ENCODE results near the gene ZNF772. TPM values are rescaled to one million over a fixed set of nuclear protein-coding genes. Genes with fewer than 3 reads are reported as not detected.

ZNF772 gene
- total RNA-seq, 1 experiment from 2014 or later = 17.9 TPM

GRCh38 chr19:57435062-57435978 lies 42.0 kb downstream of the ZNF772 start, which contains the start of gene ZNF749:
TSS of gene ZNF749 (plus strand) at chr19:57435325. CDS start at chr19:57435579, 254 bp downstream.
- DNase-seq (ENCODE audit: low read depth) = peak; percentile 97

DNA sequence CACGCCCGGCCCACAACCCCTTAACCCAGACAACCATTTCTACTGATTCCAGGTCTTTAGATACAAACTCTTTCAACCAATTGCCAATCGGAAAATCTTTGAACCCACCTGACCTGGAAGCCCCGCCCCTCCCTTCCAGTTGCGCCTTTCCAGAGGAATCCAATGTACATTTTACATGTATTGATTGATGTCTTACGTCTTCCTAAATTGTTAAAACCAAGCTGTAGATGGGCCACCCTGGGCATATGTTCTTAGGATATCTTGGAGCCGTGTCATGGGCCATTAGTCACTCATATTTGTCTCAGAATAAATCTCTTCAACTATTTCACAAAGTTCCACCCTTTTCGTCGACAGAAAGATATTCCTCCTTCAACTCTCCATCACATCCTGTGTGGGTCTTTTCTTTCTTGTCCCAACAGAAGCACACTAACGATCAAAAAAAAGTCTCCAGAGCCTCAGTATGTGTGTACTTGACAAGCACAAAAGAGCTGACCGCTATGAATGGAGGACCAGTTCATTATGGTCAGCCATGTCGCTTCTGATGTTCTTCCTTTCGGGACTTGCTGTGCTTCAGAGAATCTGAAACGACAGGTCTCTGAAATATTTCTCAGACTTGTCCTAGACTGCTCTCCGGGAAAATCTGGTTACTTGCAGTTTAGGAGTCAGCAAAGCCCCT lies 42.8 kb downstream of the ZNF772 start:
- DNase-seq (ENCODE audit: low read depth) = no peak

DNA sequence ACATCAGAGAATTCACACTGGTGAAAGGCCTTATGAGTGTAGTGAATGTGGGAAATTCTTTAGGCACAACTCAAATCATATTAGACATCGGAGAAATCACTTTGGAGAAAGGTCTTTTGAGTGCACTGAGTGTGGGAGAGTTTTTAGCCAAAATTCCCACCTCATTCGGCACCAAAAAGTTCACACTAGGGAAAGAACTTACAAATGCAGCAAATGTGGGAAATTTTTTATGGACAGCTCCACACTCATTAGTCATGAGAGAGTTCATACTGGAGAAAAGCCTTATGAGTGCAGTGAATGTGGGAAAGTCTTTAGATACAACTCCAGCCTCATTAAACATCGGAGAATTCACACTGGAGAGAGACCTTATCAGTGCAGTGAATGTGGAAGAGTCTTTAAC lies 56.3 kb downstream of the ZNF772 start:
- no peak for DNase-seq (ENCODE audit: low read depth)

DNA sequence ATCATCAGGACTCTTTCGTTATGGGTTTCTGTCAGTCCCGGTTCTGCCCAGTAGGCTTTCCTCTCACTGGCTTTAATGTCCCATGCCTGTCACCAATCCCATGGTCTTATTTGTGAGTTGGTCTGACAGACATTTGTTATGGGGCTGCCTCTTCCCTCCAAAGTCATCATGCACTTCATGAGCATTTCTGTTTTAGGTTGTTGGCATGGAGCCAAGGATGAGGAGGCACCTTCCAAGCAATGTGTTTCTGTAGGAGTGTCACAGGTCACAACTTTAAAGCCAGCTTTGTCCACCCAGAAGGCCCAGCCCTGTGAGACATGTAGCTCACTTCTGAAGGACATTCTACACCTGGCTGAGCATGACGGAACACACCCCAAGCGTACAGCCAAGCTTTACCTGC lies 57.9 kb downstream of the ZNF772 start:
- no peak for DNase-seq (ENCODE audit: low read depth)

Other genes starting within 250 kb of the ZNF772 start
- 0.17 and 0.45 TPM in 2 replicates for gene AURKC, start 246.5 kb downstream of the ZNF772 start, total RNA-seq (2014; rRNA removed)
- gene ZNF805, start 236.9 kb downstream of the ZNF772 start, total RNA-seq (2014; rRNA removed) = 8.6 and 9.2 TPM in 2 replicates
- 25.8 and 29.9 TPM in 2 replicates for gene ZNF460, start 197.1 kb downstream of the ZNF772 start, total RNA-seq (2014; rRNA removed)
- 6.5 and 7.1 TPM in 2 replicates for gene ZNF543, start 157.1 kb downstream of the ZNF772 start, total RNA-seq (2014; rRNA removed)
- 7.4 and 8.3 TPM in 2 replicates for gene ZNF304, start 126.3 kb downstream of the ZNF772 start, total RNA-seq (2014; rRNA removed)
- 20.6 and 21.4 TPM in 2 replicates for gene TRAPPC2B, start 114.0 kb downstream of the ZNF772 start, total RNA-seq (2014; rRNA removed)
- 3.5 and 5.2 TPM in 2 replicates for gene ZNF547, start 114.0 kb downstream of the ZNF772 start, total RNA-seq (2014; rRNA removed)
- gene ZNF548, start 87.7 kb downstream of the ZNF772 start, total RNA-seq (2014; rRNA removed) = 12.6 and 14.5 TPM in 2 replicates
- gene ZNF17, start 66.4 kb downstream of the ZNF772 start, total RNA-seq (2014; rRNA removed) = 4.6 and 7.0 TPM in 2 replicates
- gene ZNF749, start 42.2 kb downstream of the ZNF772 start, total RNA-seq (2014; rRNA removed) = 8.8 TPM in 2 replicates
- 0.13 and 0.98 TPM in 2 replicates for gene VN1R1, start 20.4 kb downstream of the ZNF772 start, total RNA-seq (2014; rRNA removed)
- gene ZNF419, start 10.2 kb upstream of the ZNF772 start, total RNA-seq (2014; rRNA removed) = 9.2 and 26.0 TPM in 2 replicates
- 6.3 and 11.3 TPM in 2 replicates for gene ZNF773, start 22.4 kb upstream of the ZNF772 start, total RNA-seq (2014; rRNA removed)
- gene ZNF549, start 49.8 kb upstream of the ZNF772 start, total RNA-seq (2014; rRNA removed) = 5.9 and 6.0 TPM in 2 replicates
- 7.6 and 9.1 TPM in 2 replicates for gene ZNF550, start 82.3 kb upstream of the ZNF772 start, total RNA-seq (2014; rRNA removed)
- 5.4 and 6.9 TPM in 2 replicates for gene ZNF416, start 101.3 kb upstream of the ZNF772 start, total RNA-seq (2014; rRNA removed)
- 5.1 and 5.4 TPM in 2 replicates for gene ZIK1, start 106.6 kb upstream of the ZNF772 start, total RNA-seq (2014; rRNA removed)
- 11.1 and 16.2 TPM in 2 replicates for gene ZNF530, start 122.3 kb upstream of the ZNF772 start, total RNA-seq (2014; rRNA removed)
- gene ZNF134, start 136.7 kb upstream of the ZNF772 start, total RNA-seq (2014; rRNA removed) = 22.3 and 22.9 TPM in 2 replicates
- gene ZNF211, start 155.6 kb upstream of the ZNF772 start, total RNA-seq (2014; rRNA removed) = 11.4 and 12.1 TPM in 2 replicates
- 0.11 TPM in 1 of 2 replicates, not detected in the other for gene ZSCAN4, start 191.4 kb upstream of the ZNF772 start, total RNA-seq (2014; rRNA removed)
- 8.9 and 12.3 TPM in 2 replicates for gene ZNF551, start 204.4 kb upstream of the ZNF772 start, total RNA-seq (2014; rRNA removed)
- 0.96 and 1.1 TPM in 2 replicates for gene ZNF154, start 231.6 kb upstream of the ZNF772 start, total RNA-seq (2014; rRNA removed)

Measured in LHCN-M2 (cell line).